ENCODE results near the gene OR51B5.

- TF ChIP-seq CTCF (IDR thresholded peaks at IDR 0.05; ENCODE audit: insufficient read depth, low read length, poor library complexity, severe bottlenecking) (no peak), EZH2phosphoT487 (conservative IDR thresholded peaks at IDR 0.05; ENCODE audit: low read length) (no peak)
These were observed 20.4 kb upstream of the OR51B5 start for GRCh38 chr11:5363679-5364078.

Measured in SU-DHL-6 (cell line).